CD4-positive, alpha-beta T cell treated with Interferon gamma for 1 hour (primary cell): ENCODE data around the gene MRPL52.
"Not testable (repeated sequence)": the region's sequence is repeated elsewhere in the genome, so short reads cannot be mapped to it uniquely, and the experiment has no call there.

Experiments
- DNase-seq: peaks from one replicate; pipeline ENCODE4 v3.0.0-alpha.2; 2020

MRPL52 gene

DNA sequence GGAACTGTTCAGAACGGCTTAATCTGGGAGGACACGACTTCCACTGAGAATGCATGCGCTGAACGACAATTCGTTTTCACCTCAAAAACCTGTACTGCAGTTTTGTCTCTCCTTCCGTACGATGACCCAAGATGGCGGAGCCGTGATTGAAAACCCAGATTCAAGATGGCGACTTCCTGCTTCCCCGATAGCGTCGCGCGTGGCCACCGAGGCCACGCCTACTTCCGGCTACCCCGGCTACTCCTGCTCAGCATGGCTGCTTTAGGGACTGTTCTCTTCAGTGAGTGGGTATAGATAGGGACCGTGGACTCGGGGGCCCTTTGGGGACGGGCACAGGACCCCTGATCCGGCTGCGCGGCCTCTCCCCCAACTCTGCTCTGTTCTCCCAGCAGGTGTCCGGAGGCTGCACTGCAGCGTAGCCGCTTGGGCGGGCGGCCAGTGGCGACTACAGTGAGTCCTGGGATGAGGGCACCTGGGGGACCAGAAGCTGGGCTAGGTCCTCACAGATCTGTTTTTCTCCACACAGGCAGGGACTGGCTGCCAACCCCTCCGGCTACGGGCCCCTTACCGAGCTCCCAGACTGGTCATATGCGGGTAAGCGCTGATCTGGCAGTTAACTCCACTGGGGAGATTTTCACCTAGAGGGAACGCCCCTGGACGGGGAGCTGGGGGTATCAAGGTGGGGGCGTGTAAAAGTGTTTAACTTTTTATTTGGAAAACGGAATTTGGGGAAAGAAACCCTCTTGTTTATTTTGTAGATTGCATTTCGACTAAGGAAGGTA lies at the start of gene MRPL52:
Gene MRPL52 (plus strand): TSS at position 227 of the 782 bp plus-strand sequence. CDS start 26 bp downstream, at position 253.
- peak; percentile 90 for DNase-seq

- DNase-seq = no peak
Measured at GRCh38 chr14:22780105-22780679, 49.5 kb upstream of the MRPL52 start.

GRCh38 chr14:22780941-22781300 lies 48.8 kb upstream of the MRPL52 start:
- no peak for DNase-seq

- DNase-seq = no peak
Measured at GRCh38 chr14:22781301-22781991, 48.2 kb upstream of the MRPL52 start.

DNA sequence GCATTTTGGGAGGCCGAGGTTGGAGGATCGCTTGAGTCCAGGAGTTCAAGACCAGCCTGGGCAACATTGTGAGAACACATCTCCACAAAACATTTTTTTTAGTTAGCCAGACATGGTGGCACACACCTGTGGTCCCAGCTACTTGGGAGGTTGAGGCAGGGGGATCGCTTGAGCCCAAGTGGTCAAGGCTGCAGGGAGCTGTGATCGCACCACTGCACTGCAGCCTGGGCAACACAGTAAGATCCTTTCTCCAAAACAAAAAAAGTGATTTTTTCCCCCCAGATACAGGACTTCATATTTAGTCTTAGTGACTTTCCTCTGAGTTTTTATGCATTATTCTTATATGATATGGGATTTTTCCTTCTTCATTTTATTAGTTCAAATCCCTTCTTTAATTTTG lies 43.0 kb upstream of the MRPL52 start:
- no peak for DNase-seq

DNA sequence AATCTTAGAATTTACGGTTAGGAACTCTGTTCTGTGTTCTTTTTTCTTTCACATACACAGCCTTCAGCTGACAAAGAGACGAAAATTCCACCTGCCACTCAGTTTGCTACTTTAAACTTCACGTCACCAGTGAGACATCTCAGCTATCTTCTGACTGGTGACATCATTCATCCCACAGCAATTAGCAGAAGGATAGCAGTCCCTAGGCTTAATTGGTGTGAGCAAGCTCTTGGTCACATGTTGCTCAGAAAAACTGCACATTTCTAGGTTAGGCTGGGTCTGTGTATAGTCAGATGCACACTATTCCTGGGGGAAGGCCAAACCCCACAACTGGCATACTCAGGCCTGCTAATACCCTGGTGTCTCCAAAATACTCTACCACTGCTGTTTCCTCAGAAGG lies 38.4 kb upstream of the MRPL52 start:
- no peak for DNase-seq

- DNase-seq = no peak
Measured at GRCh38 chr14:22792158-22792557, 37.5 kb upstream of the MRPL52 start.

- not testable (repeated sequence) for DNase-seq
Measured at GRCh38 chr14:22793550-22793949, 36.1 kb upstream of the MRPL52 start.

- DNase-seq = no peak
Measured at GRCh38 chr14:22793976-22794375, 35.7 kb upstream of the MRPL52 start.

DNA sequence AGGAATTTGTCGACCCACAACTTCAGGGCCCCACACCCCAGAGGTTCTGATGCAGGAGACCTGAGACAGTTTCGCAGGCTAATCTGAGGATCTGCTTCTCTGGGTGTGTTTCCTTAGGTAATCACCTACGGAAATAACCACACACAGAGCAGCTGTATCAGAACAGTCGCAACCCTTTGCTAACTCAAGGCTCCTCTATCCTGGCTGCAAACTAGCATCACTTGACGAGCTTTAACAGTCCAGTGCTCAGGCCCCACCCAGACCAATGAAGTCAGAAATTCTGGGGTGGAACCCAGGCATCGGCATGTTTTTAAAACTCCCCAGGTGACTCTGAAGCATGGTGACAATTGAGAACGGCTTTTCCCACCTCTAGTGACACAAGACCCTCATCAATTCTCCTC lies 35.1 kb upstream of the MRPL52 start:
- DNase-seq = peak; percentile 31

DNA sequence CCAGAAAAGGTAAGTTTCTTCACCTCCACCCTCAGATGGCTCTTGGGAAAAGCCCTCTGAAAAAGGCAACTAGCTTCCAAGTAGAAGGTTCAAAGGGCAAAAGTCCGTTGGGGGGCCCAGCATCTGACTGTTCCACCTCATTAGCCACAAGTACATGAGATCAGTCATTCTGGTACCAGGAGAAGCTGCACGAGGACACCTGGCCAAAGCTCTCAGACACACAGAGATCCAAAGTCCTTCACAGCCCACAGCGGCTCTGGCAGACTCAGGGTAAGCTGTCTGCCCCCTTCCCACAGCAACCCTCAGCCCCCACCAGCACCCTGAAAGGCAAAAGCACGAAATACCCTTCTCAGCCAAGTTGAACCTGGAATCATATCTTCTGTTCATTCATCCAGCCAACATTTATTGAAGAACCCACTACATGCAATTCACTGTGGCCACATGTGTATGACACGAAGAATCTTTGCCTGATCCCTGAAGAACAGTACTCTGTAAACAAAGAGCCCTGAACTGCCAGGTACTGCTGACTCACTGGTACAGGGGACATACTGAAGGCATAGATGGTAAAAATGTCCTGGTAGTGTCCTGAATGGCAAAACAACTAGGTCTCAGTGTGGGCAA lies 33.5 kb upstream of the MRPL52 start:
- DNase-seq = no peak

DNA sequence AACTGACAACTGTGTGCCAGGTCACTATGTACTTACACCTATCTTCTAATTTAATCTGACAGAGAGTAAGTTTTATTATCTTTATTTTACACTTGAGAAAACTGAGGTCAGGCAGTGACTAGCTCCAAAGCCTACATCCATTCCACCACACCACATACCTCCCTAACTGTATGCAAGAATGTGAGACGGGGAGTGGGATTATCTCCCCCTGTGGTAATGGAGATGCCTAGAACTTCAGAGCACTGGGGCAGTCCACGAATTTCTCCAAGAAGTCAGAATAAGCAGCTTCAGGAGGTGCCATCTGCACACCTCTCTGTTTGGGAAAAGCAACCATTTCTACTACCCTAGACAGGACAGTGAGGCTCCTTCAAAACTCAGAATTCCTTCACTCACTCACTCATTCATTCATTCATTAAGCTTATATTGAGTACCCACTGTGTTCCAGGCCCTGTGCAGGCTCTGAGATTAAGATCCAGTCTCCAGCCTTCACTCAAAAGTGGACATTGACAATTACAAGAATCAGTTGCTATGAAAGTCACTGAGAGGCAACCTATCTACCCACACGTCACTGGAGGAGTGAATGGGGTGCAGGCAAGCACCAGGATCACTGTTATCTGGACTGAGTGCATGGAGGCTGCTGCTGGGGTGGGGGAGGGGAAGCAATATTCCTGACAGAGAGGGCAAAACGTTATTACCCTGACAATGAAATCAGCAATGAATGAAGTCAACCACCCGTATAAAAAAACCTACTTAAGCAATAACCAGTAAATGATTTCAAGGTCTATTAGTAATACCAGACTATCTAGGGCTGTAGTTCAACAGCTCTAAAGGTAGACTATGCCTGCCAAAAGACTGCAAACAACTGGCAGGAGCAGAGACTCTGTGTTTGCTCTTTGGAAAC lies 32.4 kb upstream of the MRPL52 start:
- no peak for DNase-seq

GRCh38 chr14:22798528-22798927 lies 31.2 kb upstream of the MRPL52 start:
- DNase-seq = no peak

DNA sequence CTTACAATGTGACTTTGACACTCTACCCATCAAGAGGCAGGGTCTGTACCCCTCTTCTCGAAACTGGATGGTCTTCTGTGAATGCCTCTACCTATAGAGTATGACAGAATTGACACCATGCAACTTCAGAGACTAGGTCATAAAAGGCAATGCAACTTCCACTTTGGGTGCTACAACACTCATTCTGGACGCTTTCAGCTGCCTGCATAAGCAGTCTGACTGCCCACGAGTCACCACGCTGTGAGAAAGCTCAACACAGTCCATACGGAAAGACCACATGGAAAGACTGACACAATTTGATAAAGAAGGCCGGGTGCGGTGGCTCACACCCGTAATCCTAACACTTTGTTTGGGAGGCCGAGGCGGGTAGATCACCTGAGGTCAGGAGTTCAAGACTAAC lies 29.3 kb upstream of the MRPL52 start:
- DNase-seq = no peak

- DNase-seq = no peak
Measured at GRCh38 chr14:22801716-22802115, 28.0 kb upstream of the MRPL52 start.

DNA sequence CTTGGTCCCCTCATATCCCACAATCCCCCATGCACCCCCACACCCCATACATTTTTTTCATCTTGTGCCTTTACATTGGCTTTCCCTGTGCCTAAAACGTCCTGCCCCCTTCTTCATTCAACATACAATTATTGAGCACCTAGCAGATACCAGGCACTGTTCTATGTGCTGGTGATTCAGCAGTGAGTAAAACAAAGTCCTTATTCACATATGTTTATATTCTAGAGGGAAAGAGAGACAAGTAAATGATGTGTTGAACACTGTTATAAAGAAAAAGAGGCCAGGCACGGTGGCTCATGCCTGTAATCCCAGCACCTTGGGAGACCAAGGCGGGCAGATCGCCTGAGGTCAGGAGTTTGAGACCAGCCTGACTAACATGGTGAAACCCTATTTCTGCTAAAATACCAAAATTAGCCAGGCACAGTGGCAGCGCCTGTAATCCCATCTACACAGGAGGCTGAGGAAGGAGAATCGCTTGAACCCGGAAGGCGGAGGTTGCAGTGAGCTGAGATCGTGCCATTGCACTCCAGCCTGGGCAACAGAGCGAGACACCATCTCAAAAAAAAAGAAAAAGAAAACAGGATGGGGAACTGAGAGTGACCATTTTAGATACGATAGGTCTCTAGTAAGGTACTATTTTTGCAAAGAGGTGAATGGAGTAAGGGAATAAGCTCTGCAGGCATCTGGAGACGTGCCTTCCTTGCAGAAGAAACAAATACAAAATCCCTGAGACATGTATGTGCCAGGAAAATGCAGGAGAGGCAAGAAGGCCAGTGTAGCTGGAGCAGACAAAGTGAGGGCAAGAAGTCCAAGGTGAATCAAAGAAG lies 26.6 kb upstream of the MRPL52 start:
- DNase-seq = no peak

DNA sequence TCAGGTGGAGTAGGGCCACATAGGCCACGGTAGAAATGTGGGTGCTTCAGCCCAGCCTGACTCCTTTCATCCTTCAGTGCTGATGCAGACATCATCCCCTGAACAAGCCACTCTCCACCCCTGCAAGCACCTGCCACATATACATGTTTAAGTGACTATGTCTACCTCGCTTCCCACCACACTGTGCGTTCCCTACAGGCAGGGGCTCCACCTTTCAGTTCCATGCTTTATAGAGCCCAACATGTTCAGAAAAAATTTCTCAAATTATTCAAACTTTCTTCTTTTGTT lies 26.1 kb upstream of the MRPL52 start:
- DNase-seq = no peak

GRCh38 chr14:22805235-22805634 lies 24.5 kb upstream of the MRPL52 start:
- not testable (repeated sequence) for DNase-seq

- DNase-seq = no peak
Measured at GRCh38 chr14:22807432-22808087, 22.1 kb upstream of the MRPL52 start.

- DNase-seq = no peak
Measured at GRCh38 chr14:22808388-22809209, 21.1 kb upstream of the MRPL52 start.
